Activated CD4-positive, CD25-positive, alpha-beta regulatory T cell treated with anti-CD3 and anti-CD28 coated beads, Interleukin-2, amount 50 U/mL, for 72 hours (primary cell): Measurements from ENCODE around the gene OR5P2.
"Not testable (repeated sequence)": the region's sequence is repeated elsewhere in the genome, so short reads cannot be mapped to it uniquely, and the experiment has no call there.

ENCODE experiments used
- DNase-seq: peaks from one replicate; pipeline ENCODE4 v3.0.0; 2021

OR5P2 gene, protein sequence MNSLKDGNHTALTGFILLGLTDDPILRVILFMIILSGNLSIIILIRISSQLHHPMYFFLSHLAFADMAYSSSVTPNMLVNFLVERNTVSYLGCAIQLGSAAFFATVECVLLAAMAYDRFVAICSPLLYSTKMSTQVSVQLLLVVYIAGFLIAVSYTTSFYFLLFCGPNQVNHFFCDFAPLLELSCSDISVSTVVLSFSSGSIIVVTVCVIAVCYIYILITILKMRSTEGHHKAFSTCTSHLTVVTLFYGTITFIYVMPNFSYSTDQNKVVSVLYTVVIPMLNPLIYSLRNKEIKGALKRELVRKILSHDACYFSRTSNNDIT

DNA sequence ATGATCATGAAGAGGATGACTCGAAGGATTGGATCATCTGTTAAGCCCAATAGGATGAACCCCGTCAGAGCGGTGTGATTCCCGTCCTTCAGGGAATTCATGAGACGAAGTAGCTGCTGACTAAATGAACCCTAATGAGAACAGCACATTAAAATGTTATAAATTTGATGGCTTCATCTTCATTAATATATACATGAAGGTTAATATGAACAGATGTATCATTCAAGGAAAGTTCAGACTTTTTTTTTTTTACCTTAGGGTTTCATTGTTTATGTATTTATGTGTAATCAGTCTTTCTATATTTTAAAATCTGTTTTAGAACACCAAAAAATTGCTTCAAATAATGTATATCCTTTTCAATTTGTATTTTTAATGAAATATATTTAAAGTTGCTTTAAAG lies at the start of gene OR5P2:
Gene OR5P2, minus strand, starts transcription at position 101 of the 400 bp plus-strand sequence. Its CDS starts 0 bp downstream, at position 101.
- DNase-seq: no peak

DNA sequence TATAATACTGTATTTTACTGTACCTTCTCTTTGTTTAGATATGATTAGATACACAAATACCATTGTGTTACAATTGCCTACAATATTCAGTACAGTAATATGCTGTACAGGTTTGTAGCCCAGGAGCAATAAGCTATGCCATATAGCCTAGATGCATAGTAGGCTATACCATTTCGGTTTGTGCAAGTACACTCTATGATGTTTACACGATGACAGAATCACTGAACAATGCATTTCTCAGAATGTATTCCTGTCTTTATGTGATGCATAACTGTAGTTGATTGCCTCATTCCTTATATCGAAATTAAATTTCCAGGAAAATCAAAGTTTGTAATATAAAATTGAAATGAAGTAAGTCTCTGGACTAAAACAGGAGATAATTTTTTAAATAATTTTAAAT lies 49.3 kb upstream of the OR5P2 start:
- no peak for DNase-seq

DNA sequence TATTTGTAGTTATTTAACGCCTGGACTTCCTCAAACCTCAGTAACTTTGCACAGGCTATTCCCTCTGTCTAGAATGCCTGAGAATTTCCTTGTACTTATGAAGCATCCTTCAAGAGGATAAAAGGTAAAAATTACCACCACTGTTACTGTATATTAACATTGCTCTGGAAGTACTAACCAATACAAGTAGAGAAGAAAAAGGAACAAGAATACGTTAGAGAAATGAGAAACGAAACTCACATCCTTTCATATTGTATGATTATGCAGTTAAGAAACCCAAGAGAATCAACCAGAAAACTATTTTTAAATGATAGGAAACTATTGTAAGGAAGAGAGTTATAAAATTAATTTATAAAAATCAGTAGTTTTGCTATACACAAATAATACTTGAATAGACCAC lies 48.2 kb upstream of the OR5P2 start:
- no peak for DNase-seq

- DNase-seq: no peak
These were observed 47.8 kb upstream of the OR5P2 start for GRCh38 chr11:7844521-7844920.

DNA sequence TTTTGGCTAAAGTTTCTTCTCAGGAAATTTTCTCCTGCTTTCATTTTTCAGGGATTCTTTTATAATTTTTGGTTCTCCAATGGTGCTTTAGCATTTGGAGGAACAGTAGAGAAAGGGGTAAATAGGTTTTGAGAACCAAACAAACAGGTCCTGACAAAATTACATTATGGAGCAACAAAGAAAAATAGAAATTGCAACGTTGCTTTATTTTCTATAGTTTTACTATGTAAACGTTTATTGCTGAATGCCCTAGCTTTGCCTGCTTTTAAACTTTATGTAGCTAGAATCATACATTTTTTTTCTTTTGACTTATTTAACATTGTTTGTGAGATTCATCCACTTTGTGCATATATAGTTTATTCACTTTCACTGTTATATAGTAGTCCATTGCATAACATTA lies 43.8 kb upstream of the OR5P2 start:
- DNase-seq: no peak

DNA sequence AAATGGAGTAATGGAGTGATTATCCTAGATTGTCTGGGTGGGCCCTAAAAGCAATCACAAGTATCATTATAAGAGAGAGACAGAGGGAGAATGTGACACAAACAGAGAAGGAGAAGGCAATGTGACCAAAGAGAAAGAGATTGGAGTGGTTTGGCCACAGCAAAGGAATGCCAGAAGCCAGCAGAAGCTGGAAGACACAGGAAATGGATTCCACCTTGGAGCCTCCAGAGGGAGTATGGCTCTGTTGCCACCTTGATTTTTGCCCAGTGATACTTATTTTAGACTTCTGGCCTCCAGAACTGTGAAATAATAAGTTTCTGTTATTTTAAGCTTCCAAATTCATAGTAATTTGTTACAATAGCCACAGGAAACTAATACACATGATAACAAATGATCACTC lies 36.8 kb upstream of the OR5P2 start:
- no peak for DNase-seq

- no peak for DNase-seq
These were observed 34.0 kb upstream of the OR5P2 start, which contains the start of gene OR5P3 for GRCh38 chr11:7830740-7831139. Gene OR5P3 (minus strand): TSS chr11:7830840.

DNA sequence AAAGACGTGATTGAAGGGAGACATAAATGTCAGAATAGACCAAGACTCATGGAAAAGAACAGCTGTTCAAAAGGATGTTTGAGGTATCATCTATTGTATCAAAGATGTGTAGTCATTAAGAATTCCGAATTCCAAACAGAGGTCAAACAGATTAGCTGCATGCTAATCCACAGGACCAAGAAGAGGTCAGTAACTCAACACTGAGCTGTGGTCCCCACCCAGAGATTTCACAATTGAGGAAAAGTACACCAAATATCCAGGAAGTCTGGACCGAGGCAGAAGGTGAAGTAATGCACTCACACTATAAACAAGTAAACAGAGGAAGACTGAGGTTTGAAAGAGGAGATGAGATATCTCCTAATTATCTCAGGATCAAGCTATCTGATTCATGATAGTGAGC lies 29.6 kb upstream of the OR5P2 start:
- no peak for DNase-seq

DNA sequence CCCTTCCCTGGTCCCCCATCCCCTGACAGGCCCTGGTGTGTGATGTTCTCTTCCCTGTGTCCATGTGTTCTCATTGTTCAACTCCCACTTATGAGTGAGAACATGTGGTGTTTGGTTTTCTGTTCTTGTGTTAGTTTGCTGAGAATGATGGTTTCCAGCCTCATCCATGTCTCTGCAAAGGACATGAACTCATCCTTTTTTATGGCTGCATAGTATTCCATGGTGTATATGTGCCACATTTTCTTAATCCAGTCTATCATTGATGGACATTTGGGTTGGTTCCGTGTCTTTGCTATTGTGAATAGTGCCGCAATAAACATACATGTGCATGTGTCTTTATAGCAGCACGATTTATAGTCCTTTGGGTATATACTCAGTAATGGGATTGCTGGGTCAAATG lies 23.7 kb upstream of the OR5P2 start:
- DNase-seq: not testable (repeated sequence)

DNA sequence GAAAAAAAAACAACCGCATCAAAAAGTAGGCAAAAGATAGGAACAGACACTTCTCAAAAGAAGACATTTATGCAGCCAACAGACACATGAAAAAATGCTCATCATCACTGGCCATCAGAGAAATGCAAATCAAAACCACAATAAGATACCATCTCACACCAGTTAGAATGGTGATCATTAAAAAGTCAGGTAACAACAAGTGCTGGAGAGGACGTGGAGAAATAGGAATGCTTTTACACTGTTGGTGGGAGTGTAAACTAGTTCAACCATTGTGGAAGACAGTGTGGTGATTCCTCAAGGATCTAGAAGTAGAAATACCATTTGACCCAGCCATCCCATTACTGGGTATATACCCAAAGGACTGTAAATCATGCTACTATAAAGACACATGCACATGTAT lies 18.2 kb upstream of the OR5P2 start:
- not testable (repeated sequence) for DNase-seq

GRCh38 chr11:7810301-7810700 lies 13.6 kb upstream of the OR5P2 start:
- not testable (repeated sequence) for DNase-seq

GRCh38 chr11:7793233-7793632 lies 3.5 kb downstream of the OR5P2 start:
- DNase-seq: no peak

DNA sequence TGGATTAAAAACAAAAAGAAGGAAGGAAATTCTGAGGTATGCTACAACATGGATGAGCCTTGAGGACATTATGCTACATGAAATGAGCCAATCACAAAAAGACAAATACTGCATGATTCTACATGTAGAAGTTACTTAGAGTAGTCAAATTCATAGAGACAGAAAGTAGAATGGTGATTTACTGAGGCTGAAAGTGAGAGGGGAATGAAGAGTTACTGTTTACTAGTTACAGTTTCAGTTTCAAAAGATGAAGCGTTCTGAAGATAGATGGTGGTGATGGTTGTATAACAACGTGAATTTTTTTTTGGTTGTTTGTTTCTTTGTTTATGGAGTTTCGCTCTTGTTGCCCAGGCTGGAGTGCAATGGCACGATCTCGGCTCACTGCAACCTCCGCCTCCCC lies 9.5 kb downstream of the OR5P2 start:
- DNase-seq: no peak

GRCh38 chr11:7775689-7776088 lies 21.1 kb downstream of the OR5P2 start:
- DNase-seq: no peak

DNA sequence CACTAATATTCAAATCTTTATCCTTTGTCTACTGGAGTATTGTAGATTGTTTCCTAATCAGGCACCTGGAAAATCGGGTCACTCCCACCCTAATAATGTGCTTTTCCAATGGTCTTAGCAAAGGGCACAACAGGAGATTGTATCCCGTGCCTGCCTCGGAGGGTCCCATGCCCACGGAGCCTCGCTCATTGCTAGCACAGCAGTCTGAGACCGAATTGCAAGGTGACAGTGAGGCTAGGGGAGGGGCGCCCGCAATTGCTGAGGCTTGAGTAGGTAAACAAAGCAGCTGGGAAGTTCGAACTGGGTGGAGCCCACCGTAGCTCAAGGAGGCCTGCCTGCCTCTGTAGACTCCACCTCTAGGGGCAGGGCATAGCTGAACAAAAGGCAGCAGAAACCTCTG lies 32.4 kb downstream of the OR5P2 start:
- DNase-seq: not testable (repeated sequence)

DNA sequence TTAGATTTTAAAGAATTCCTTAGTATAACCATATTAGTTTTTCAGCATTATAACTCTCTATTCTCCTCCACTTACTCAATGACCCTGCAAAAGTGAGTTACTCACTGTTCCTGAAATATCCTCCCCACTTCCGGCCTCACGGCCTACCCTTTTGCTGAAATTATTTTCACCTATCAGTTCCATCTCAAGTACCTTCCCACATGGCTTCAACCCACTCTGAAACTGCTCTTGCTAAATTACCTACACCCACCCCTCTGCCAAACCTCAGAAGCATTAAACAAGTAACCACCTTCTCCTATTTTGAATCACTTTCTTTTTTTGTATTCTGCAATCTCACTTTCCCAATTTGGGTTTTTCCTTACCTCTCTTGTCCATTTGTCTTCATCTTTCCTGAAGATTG lies 37.7 kb downstream of the OR5P2 start:
- DNase-seq: no peak

DNA sequence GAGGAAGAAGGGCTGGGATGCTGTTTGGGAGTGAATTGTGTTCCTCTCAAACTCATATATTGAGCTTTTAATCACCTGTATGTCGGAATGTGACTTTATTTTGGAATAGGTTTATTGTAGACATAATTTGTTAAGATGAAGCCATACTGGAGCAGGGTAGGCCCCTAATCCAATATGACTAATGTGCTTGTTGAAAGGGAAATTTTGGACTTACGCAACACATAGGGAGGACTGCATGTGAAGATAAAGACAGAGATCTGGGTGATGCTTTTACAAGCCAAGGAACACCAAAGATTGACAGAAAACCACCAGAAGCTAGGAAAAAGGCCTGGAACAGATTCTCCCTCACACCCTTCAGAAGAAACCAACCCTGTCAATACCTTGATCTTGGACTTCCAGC lies 47.3 kb downstream of the OR5P2 start:
- no peak for DNase-seq
